Kidney epithelial cell (primary cell): Measurements from ENCODE around the gene SETD3. TPM values are rescaled to one million over a fixed set of nuclear protein-coding genes. Genes with fewer than 3 reads are reported as not detected.
A peak's percentile ranks its signal among the peaks of the same experiment; 100 is the strongest.

Experiments
- DNase-seq: peaks from one replicate; pipeline ENCODE4 v3.0.0-alpha.2; 2010; ENCODE audit warnings: low read depth
- H3K27me3 ChIP-seq: 2 replicates; pipeline ENCODE4 v1.6.0; 2011; ENCODE audit warnings: low read length; ENCODE audit not compliant: control insufficient read depth, insufficient read depth
- H3K36me3 ChIP-seq: 2 replicates; pipeline ENCODE4 v1.5.1; 2011; ENCODE audit warnings: low read length; ENCODE audit not compliant: control insufficient read depth, insufficient read depth
- H3K4me3 ChIP-seq: 2 replicates; pipeline ENCODE4 v1.5.1; 2011; ENCODE audit warnings: low read depth, mild to moderate bottlenecking, control low read depth, low read length
- CTCF ChIP-seq: IDR thresholded peaks from 2 replicates; pipeline ENCODE4 v1.5.1; 2011; ENCODE audit warnings: mild to moderate bottlenecking, moderate library complexity, low read length, control low read depth, inconsistent platforms; ENCODE audit not compliant: insufficient read depth, poor library complexity, severe bottlenecking
- total RNA-seq: library from RNA; depleted of rRNA; stranded (reverse); fragments of >200 nt; gene quantifications from 2 replicates; pipeline ENCODE4 v1.2.3, GENCODE V29; 2015

Gene SETD3
- total RNA-seq, 1 donor from 2014 or later: 54.7 TPM

- TF ChIP-seq CTCF: peak; percentile 98
- DNase-seq: no peak
- no peaks in the 10 kb centered on the region for H3K27me3 ChIP-seq
- no peak overlapping the region for H3K4me3 ChIP-seq
- no peaks in the 10 kb centered on the region for H3K36me3 ChIP-seq
These were observed 38.0 kb upstream of the SETD3 start for GRCh38 chr14:99518441-99519346.

- H3K27me3 ChIP-seq: no peaks in the 10 kb centered on the region
- H3K4me3 ChIP-seq: no peak overlapping the region
- no peak for TF ChIP-seq CTCF
- no peak for DNase-seq
- no peaks in the 10 kb centered on the region for H3K36me3 ChIP-seq
These were observed 37.2 kb upstream of the SETD3 start for GRCh38 chr14:99517643-99518381.

- no peak for TF ChIP-seq CTCF
- H3K4me3 ChIP-seq: no peak overlapping the region
- no peak for DNase-seq
- H3K36me3 ChIP-seq: no peaks in the 10 kb centered on the region
- H3K27me3 ChIP-seq: no peaks in the 10 kb centered on the region
These were observed 36.4 kb upstream of the SETD3 start for GRCh38 chr14:99516871-99517642.

- Histone ChIP-seq H3K36me3 (no peaks in the 10 kb centered on the region), H3K27me3 (no peaks in the 10 kb centered on the region), H3K4me3 (no peak overlapping the region)
- DNase-seq: no peak
- no peak for TF ChIP-seq CTCF
These were observed 35.7 kb upstream of the SETD3 start for GRCh38 chr14:99516156-99516870.

- TF ChIP-seq CTCF: no peak
- DNase-seq: no peak
- Histone ChIP-seq H3K36me3 (no peaks in the 10 kb centered on the region), H3K27me3 (no peaks in the 10 kb centered on the region), H3K4me3 (no peak overlapping the region)
These were observed 34.9 kb upstream of the SETD3 start for GRCh38 chr14:99515301-99516155.
